Measurements from ENCODE around the gene NCBP3. TPM values are rescaled to one million over a fixed set of nuclear protein-coding genes. Genes with fewer than 3 reads are reported as not detected.

The NCBP3 gene
- total and polyA plus RNA-seq, 2 of the 8 experiments (the other 6 are each of a cell fraction or from before 2014, with no cell fraction given) = 19.6 to 46.1 TPM

DNA sequence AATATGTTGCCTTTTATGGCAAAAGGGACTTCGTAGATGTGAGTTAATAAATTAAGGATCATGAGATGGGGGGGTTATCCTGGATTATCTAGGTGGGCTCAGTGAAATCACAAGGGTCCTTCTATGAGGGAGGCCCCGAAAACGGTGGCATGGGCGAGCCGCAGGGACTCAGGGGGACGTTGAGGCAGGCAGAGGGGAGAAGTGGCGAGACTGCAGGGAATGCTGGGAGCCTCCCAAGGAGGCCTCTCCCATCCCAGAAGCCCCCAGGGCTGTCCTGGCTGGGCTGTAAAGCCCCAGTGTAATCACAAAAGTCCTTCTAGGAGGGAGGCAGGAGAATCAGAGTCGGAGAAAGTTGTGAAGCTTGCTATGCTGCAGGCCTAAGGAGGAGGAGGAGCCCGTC, 80.1 kb downstream of the NCBP3 start:
- Histone ChIP-seq H2BK120ac (replicated peaks; ENCODE audit: low read depth, low read length) (no peak overlapping the region), H4K20me1 (replicated peaks in 1 of 2; ENCODE audit: control insufficient read depth in 1 of 2, insufficient read depth in 2 of 2, low read length in 2 of 2) (no peaks in the 10 kb centered on the region), H2AK5ac (ENCODE audit: low read depth, low read length) (no peak overlapping the region), H4K91ac (replicated peaks; ENCODE audit: insufficient read length, low read length) (no peak overlapping the region), H2BK15ac (ENCODE audit: low read length) (no peak overlapping the region), H3K36me3 (ENCODE audit: control insufficient read depth in 2 of 4, insufficient read depth in 4 of 4, low read length in 3 of 4) (no peaks in the 10 kb centered on the region), H3K79me2 (ENCODE audit: control insufficient read depth in 1 of 2, insufficient read depth in 2 of 2, low read length in 2 of 2) (no peaks in the 10 kb centered on the region), H2BK5ac (ENCODE audit: low read depth, low read length) (no peak overlapping the region), H3K4me1 (replicated peaks in 1 of 4; ENCODE audit: control insufficient read depth in 3 of 4, insufficient read depth in 4 of 4, low read length in 3 of 4) (peaks cover 0 to 12% (median 2%) of the 10 kb centered on the region in 4 experiments; a peak in 2 of 7 replicates), H2AFZ (ENCODE audit: low read length) (no peak overlapping the region), H3K4me2 (ENCODE audit: insufficient read depth in 1 of 2, low read depth in 2 of 2, low read length in 2 of 2) (no peak overlapping the region), H3K14ac (ENCODE audit: insufficient read length) (no peak overlapping the region), H3K23ac (ENCODE audit: insufficient read length) (no peak overlapping the region), H3K9ac (replicated peaks in 1 of 4; ENCODE audit: extremely low read depth in 1 of 4, low read depth in 3 of 4, low read length in 3 of 4) (no peak overlapping the region), H3K4ac (replicated peaks; ENCODE audit: insufficient read length, low read depth, low read length) (no peak overlapping the region), H2BK12ac (ENCODE audit: low read depth, low read length) (no peak overlapping the region), H3K9me3 (ENCODE audit: insufficient read depth in 2 of 2, low read depth in 1 of 2, low read length in 1 of 2) (no peaks in the 10 kb centered on the region), H3K18ac (ENCODE audit: extremely low read depth, low read length) (no peak overlapping the region), H3K56ac (replicated peaks; ENCODE audit: insufficient read length, low read depth, low read length) (no peak overlapping the region), H3K23me2 (ENCODE audit: low read depth, low read length) (no peaks in the 10 kb centered on the region), H4K5ac (ENCODE audit: insufficient read length, low read depth, low read length) (no peak overlapping the region), H2BK20ac (ENCODE audit: low read length) (no peak overlapping the region), H3K4me3 (ENCODE audit: extremely low read depth in 1 of 4, insufficient read depth in 2 of 4, low read depth in 3 of 4, low read length in 4 of 4) (no peak overlapping the region), H3K27ac (ENCODE audit: low read depth, low read length) (no peak overlapping the region), H3K79me1 (ENCODE audit: low read depth, low read length) (no peaks in the 10 kb centered on the region), H3K27me3 (replicated peaks in 1 of 4; ENCODE audit: control insufficient read depth in 3 of 4, extremely low read depth in 1 of 4, insufficient read depth in 3 of 4, low read length in 3 of 4) (no peaks in the 10 kb centered on the region), H4K8ac (ENCODE audit: extremely low read depth, insufficient read depth, low read length) (no peak overlapping the region)
- WGBS, 2 experiments (ENCODE audit: extremely low coverage in 1 of 2, insufficient coverage in 1 of 2, insufficient read length in 1 of 2, insufficient replicate concordance in 2 of 2, low coverage in 1 of 2, low lambda C conversion rate in 2 of 2, missing lambda C conversion rate in 1 of 2) = 93% methylated on average over 9 of the region's 9 CpGs; no CpG with 5 or more reads in 1 of the 2 experiments
- POLR2A ChIA-PET (ENCODE audit: partially characterized antibody) = interaction anchor here (1.3 kb wide), 1 partner anchor 28 kb away, joined by 3 read pairs; no protein-coding TSS in a partner anchor
- CTCF ChIA-PET (ENCODE audit: partially characterized antibody) = interaction anchor here (0.5 to 1.1 kb wide), 4 partner anchors 32 to 472 kb away, joined by 3 to 5 read pairs (median 3); partner anchors contain the start of gene NCBP3
- FAIRE-seq = no peak
- DNase-seq (ENCODE audit: low read depth in 1 of 2, low spot score in 2 of 2) = no peak
- TF ChIP-seq SIN3A (conservative IDR thresholded peaks at IDR 0.05 in 1 of 2, IDR thresholded peaks at IDR 0.05 in 1 of 2; ENCODE audit: low read depth in 1 of 2, low read length in 2 of 2) (no peak), NANOG (IDR thresholded peaks at IDR 0.05; ENCODE audit: insufficient read depth, low read depth, low read length, poor library complexity, severe bottlenecking) (no peak), FOSL1 (IDR thresholded peaks at IDR 0.05; ENCODE audit: insufficient read depth, low read depth, low read length) (no peak), POU5F1 (IDR thresholded peaks at IDR 0.05; ENCODE audit: low read depth, low read length) (no peak), POLR2A (IDR thresholded peaks at IDR 0.05; ENCODE audit: control extremely low read depth in 1 of 2, low read depth in 2 of 2, low read length in 2 of 2) (no peak), TAF7 (optimal IDR thresholded peaks at IDR 0.05; ENCODE audit: borderline replicate concordance, low read depth, low read length) (no peak), KDM1A (IDR thresholded peaks at IDR 0.05; ENCODE audit: borderline replicate concordance, low read length) (no peak), ZNF274 (IDR thresholded peaks at IDR 0.05; ENCODE audit: borderline replicate concordance, extremely low read depth, low read length) (no peak), CEBPB (IDR thresholded peaks at IDR 0.05; ENCODE audit: low read depth, low read length) (no peak), KDM4A (IDR thresholded peaks at IDR 0.05; ENCODE audit: low read depth, low read length, severe bottlenecking) (no peak), CBX5 (IDR thresholded peaks at IDR 0.05; ENCODE audit: low read depth, low read length) (no peak)
